GM10847 (cell line): ENCODE measurements around the gene TMEM129.

ENCODE experiments used
- POLR2A ChIP-seq: IDR thresholded peaks from 2 replicates; pipeline ENCODE4 v1.6.1; 2011; ENCODE audit not compliant: insufficient read length; ENCODE audit errors: extremely low read depth

TMEM129 gene

DNA sequence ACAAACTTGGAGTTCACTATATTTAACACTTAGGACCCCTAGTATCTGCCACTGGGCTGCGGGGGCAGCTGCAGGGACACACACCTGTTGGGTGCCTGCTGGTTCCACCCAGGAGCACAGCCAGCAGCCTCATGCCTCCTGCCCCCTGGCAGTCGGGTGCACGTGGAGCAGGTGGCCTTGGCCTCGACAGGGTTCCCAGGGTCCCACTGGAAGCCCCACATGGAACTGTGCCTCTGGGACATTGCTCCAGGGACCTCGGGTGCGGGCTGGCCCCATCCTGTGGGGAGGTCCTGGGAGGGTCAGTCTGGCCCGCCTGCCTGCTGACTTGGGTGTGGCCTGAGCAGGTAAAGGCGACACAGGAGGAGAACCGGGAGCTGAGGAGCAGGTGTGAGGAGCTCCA is 18.2 kb upstream of the TMEM129 start:
- no peak for TF ChIP-seq POLR2A

GRCh38 chr4:1738410-1738809 is 17.3 kb upstream of the TMEM129 start:
- no peak for TF ChIP-seq POLR2A

- no peak for TF ChIP-seq POLR2A
These were observed 16.5 kb upstream of the TMEM129 start for GRCh38 chr4:1737666-1738065.

DNA sequence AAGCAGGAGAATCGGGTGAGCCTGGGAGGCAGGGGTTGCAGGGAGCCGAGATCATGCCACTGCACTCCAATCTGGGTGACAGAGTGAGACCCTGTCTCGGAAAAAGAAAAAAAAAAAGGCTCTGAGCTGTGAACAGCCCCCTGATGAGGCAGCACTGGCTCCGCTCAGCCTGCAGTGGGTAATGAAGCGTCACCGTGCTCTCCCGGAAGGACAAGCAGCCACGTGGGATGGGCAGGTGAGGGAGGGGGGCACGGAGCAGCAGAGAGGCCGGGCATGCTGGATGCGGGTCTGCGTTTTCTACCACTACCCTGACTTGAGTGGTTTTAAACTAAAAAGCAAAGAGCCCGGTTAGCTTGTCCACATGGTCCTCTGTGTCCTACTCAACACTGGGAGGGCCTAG is 15.7 kb upstream of the TMEM129 start:
- no peak for TF ChIP-seq POLR2A

DNA sequence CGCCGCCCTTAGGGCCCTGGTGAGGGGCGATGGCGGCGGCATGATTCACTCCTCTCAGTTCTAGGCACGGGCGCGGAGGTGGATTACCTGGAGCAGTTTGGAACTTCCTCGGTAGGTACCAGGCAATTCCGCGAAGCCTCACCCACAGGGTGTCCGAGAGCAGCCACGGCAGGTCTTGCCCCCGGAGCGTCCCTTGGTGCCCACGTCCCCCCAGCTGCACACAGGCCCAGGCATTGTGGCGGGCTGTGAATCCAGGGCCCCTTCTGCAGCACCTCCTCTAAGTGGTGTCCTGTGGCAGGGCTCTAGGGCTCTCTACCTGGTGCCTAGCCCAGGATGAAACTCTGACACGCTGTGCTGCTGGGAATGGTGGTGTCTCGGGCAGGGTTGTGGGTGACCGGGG is 14.1 kb upstream of the TMEM129 start:
- no peak for TF ChIP-seq POLR2A

DNA sequence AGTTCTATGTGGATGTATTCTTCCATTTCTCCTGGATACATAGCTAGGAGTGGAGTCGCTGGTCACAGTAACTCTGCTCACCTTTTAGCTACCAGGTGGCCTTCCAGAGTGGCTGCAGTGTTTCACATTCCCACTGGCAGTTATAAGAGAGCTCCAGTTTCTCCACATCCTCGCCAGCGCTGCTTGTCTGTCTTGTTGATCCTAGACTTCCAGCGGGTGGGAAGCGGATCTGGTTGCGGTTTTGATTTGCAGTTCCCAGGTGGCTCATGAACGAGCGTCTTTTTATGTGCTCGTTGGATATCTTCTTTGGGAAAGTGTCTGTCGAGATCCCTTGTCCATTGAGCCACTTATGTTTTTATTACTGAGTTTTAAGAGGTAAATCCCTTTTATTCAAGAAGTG is 11.8 kb upstream of the TMEM129 start:
- no peak for TF ChIP-seq POLR2A

DNA sequence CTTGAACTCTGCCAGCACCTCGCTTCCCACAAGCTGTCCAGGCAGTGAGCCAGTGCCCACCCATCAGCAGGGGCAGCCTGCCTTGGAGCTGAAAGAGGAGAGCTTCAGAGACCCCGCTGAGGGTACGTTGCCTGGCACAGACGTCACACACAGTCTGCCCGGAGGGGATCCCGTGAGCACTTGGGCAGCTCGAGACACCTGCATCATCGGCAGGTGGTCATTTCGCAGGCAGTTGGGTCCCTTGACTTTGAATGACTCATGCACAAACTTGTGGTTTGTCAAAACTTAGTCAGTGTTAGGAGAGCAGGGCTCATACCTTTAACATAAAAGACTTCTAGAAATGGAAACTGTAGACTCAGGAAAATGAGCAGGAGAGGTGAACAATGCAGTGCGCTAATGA is 10.1 kb upstream of the TMEM129 start:
- TF ChIP-seq POLR2A, result no peak

DNA sequence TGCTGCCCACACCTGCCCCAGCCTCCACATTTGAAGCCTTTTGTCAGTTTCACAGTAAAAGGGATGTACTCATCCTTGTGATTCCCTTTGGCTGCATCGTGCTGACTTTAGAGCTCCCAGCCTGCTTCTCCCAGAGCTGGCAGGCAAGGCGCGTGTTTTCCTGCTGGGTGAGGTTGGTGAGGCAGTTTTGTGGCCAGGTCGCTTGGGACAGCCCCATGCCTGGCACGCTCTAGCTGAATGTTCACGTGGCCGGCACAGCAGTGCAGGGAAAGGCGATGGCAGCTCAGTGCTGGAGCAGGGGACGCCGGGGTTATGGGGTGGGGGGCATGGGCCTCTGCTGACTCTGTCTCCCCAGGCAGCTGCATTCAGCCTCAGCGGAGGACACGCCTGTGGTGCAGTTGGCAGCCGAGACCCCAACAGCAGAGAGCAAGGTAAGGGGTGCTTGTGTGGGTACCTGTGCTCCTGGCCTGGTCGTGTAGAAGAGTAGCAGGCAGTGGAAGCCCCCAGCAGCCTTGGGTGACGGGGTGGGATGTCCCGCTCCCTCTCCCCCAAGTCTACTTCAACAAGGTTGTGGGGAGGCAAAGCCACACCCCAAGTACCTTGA is 9.5 kb upstream of the TMEM129 start:
- no peak for TF ChIP-seq POLR2A

DNA sequence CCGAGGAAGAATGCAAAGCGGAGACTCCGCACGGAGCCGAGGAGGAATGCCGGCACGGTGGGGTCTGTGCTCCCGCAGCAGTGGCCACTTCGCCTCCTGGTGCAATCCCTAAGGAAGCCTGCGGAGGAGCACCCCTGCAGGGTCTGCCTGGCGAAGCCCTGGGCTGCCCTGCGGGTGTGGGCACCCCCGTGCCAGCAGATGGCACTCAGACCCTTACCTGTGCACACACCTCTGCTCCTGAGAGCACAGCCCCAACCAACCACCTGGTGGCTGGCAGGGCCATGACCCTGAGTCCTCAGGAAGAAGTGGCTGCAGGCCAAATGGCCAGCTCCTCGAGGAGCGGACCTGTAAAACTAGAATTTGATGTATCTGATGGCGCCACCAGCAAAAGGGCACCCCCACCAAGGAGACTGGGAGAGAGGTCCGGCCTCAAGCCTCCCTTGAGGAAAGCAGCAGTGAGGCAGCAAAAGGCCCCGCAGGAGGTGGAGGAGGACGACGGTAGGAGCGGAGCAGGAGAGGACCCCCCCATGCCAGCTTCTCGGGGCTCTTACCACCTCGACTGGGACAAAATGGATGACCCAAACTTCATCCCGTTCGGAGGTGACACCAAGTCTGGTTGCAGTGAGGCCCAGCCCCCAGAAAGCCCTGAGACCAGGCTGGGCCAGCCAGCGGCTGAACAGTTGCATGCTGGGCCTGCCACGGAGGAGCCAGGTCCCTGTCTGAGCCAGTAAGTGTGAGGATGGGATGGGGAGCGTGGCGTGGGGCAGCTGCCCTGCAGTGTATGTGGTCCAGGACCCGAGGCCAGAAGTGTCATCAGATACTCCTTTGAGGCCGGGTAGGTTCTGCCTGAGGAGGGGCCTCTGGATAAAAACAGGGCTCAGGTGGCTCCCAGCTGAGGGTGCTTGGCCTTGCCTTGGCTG is 7.2 kb upstream of the TMEM129 start:
- TF ChIP-seq POLR2A, result no peak

GRCh38 chr4:1727117-1728031 is 6.3 kb upstream of the TMEM129 start:
- TF ChIP-seq POLR2A, result no peak

GRCh38 chr4:1726146-1726934 is 5.2 kb upstream of the TMEM129 start:
- no peak for TF ChIP-seq POLR2A

GRCh38 chr4:1725521-1725920 is 4.4 kb upstream of the TMEM129 start:
- no peak for TF ChIP-seq POLR2A

- TF ChIP-seq POLR2A, result no peak
These were observed 2.1 kb upstream of the TMEM129 start for GRCh38 chr4:1723131-1723801.

DNA sequence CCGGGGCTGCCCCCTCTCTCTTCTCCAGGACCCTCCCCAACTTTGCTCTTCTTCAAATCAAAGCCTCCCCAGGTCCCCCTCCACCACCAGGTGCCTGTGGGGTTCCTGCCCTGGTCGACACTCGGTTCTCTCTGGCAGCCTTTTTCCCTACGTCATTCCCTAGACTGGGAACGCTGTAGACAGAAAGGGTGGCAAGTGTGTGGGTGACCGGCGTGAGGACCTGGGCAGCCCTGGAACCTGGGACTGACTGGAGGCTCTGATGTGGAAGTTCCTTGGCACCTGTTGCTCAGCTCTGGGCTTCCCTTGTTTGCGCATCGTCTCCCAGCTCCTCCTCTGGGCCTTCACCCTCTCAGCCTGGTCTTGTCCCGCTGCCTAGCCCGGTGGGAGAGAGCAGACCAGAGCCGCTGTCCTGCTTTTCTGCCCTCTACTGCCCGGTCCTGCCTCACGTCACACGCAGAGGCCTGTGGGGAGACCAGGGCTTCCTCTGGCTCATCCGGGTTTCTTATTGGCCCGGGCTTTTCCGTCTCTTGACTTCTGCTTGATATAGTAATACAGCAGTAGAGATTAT is 1.5 kb upstream of the TMEM129 start:
- TF ChIP-seq POLR2A, result no peak
